Keratinocyte (primary cell): ENCODE results near the gene COL7A1. TPM values are rescaled to one million over a fixed set of nuclear protein-coding genes. Genes with fewer than 3 reads are reported as not detected.

Source experiments
- DNase-seq: peaks from one replicate; pipeline ENCODE4 v3.0.0-alpha.2; 2011; ENCODE audit warnings: low read depth, missing footprints, low spot score
- FAIRE-seq: peaks from 2 replicates; lab custom pipeline; 2011; peaks lifted over from hg19 to GRCh38; lab: Jason Lieb, UNC
- H2AFZ ChIP-seq: 2 replicates; pipeline ENCODE4 v1.6.0; 2012; ENCODE audit warnings: low read length, control low read depth, inconsistent platforms; ENCODE audit not compliant: control insufficient read depth
- H3K27ac ChIP-seq: 2 replicates; pipeline ENCODE4 v1.5.1; 2011; ENCODE audit warnings: low read length; ENCODE audit not compliant: control insufficient read depth, insufficient read depth
- H3K27me3 ChIP-seq: 3 replicates; pipeline ENCODE4 v1.6.0; 2011; ENCODE audit warnings: low read length; ENCODE audit not compliant: control insufficient read depth, insufficient read depth; ENCODE audit errors: extremely low read depth
- H3K36me3 ChIP-seq, 2 experiments: 2 replicates in 1 of 2; 3 replicates in 1 of 2; pipeline ENCODE4 v1.5.1; 2011; ENCODE audit warnings: low read length in 2 of 2, mild to moderate bottlenecking in 1 of 2; ENCODE audit not compliant: control insufficient read depth in 2 of 2, insufficient read depth in 2 of 2; ENCODE audit errors: extremely low read depth in 1 of 2
- H3K4me1 ChIP-seq: 3 replicates; pipeline ENCODE4 v1.5.1; 2011; ENCODE audit warnings: low read length; ENCODE audit not compliant: control insufficient read depth, insufficient read depth; ENCODE audit errors: extremely low read depth
- H3K4me2 ChIP-seq: 3 replicates; pipeline ENCODE4 v1.6.0; 2011; ENCODE audit warnings: low read depth, low read length; ENCODE audit not compliant: control insufficient read depth, insufficient read depth; ENCODE audit errors: extremely low read depth
- H3K4me3 ChIP-seq, 3 experiments: fragments of 200-600 bp in 1 of 3; sonication (generic) in 1 of 3; 2 replicates in 2 of 3; 3 replicates in 1 of 3; pipeline ENCODE4 v1.5.1; 2011 to 2016; ENCODE audit warnings: low read length in 3 of 3, mild to moderate bottlenecking in 3 of 3, control low read depth in 2 of 3, inconsistent platforms in 1 of 3, low read depth in 1 of 3, mixed read lengths in 1 of 3, mixed run types in 1 of 3, moderate library complexity in 1 of 3; ENCODE audit not compliant: control insufficient read depth in 2 of 3, insufficient read depth in 2 of 3; ENCODE audit errors: extremely low read depth in 1 of 3
- H3K79me2 ChIP-seq: 2 replicates; pipeline ENCODE4 v1.6.0; 2012; ENCODE audit warnings: low read length; ENCODE audit not compliant: control insufficient read depth, insufficient read depth
- H3K9ac ChIP-seq: 3 replicates; pipeline ENCODE4 v1.6.0; 2011; ENCODE audit warnings: low read length; ENCODE audit not compliant: control insufficient read depth, insufficient read depth; ENCODE audit errors: extremely low read depth
- H3K9me1 ChIP-seq: 3 replicates; pipeline ENCODE4 v1.6.0; 2011; ENCODE audit warnings: low read length; ENCODE audit not compliant: control insufficient read depth, insufficient read depth; ENCODE audit errors: extremely low read depth
- H3K9me3 ChIP-seq: 2 replicates; pipeline ENCODE4 v1.5.1; 2012; ENCODE audit warnings: low read depth, low read length; ENCODE audit not compliant: control insufficient read depth
- H4K20me1 ChIP-seq: 3 replicates; pipeline ENCODE4 v1.6.0; 2011; ENCODE audit warnings: low read length; ENCODE audit not compliant: control insufficient read depth, insufficient read depth; ENCODE audit errors: extremely low read depth
- CTCF ChIP-seq, 3 experiments: IDR thresholded peaks in 1 of 3; conservative IDR thresholded peaks in 1 of 3; optimal IDR thresholded peaks in 1 of 3; 2 replicates in 2 of 3; 3 replicates in 1 of 3; pipeline versions ENCODE3 to v1.5.1; 2011; ENCODE audit warnings: low read length in 3 of 3, mild to moderate bottlenecking in 3 of 3, moderate library complexity in 2 of 3, control low read depth in 1 of 3, inconsistent platforms in 1 of 3; ENCODE audit not compliant: insufficient read depth in 2 of 3; ENCODE audit errors: extremely low read depth in 1 of 3
- EZH2 ChIP-seq: IDR thresholded peaks from one replicate; pipeline ENCODE4 v1.6.1; 2012; ENCODE audit warnings: inconsistent platforms, mild to moderate bottlenecking, low read length, moderate library complexity
- dilution Hi-C: fragments of 300-500 bp; cut with MboI; formaldehyde crosslinking; loops from one replicate; pipeline ENCODE4 v1.7.0; 2020; ENCODE audit warnings: low sequenced_read_pairs; ENCODE audit not compliant: extremely low pct_ligation_motif_present
- polyA plus RNA-seq, 5 experiments: library from polyadenylated mRNA; depleted of rRNA in 3 of 5; stranded (reverse) in 3 of 5; stranded (forward) in 1 of 5; unstranded in 1 of 5; fragments of >200 nt; gene quantifications; 1 replicate in 1 of 5; 2 replicates in 3 of 5; 3 replicates in 1 of 5; pipeline versions ENCODE4 v1.2.1 to v1.2.3, GENCODE V29; 2011 to 2012; ENCODE audit warnings: missing spikeins in 2 of 5, low read depth in 1 of 5, low replicate concordance in 1 of 5

Gene COL7A1
- polyA plus RNA-seq, 1 donor (not counting 4 experiments of a cell fraction or from before 2014, with no cell fraction given) = 59.4 TPM

GRCh38 chr3:48548729-48549705, 46.1 kb downstream of the COL7A1 start:
- Histone ChIP-seq H3K27me3 (no peaks in the 10 kb centered on the region), H3K36me3 (peaks cover 25 to 35% of the 10 kb centered on the region in 2 experiments), H2AFZ (no peak overlapping the region), H3K9me1 (no peaks in the 10 kb centered on the region), H3K79me2 (no peaks in the 10 kb centered on the region), H3K9ac (no peak overlapping the region), H3K4me2 (no peak overlapping the region), H3K27ac (no peak overlapping the region), H3K4me1 (no peaks in the 10 kb centered on the region), H4K20me1 (no peaks in the 10 kb centered on the region), H3K9me3 (no peaks in the 10 kb centered on the region), H3K4me3 (no peak overlapping the region)
- FAIRE-seq (peak; percentile 73), DNase-seq (no peak)
- TF ChIP-seq EZH2 = no peak
- peak; percentile 95 to 96 (median 96) for TF ChIP-seq CTCF (optimal IDR thresholded peaks at IDR 0.05 in 1 of 3, IDR thresholded peaks at IDR 0.05 in 1 of 3, conservative IDR thresholded peaks at IDR 0.05 in 1 of 3; ENCODE audit: extremely low read depth in 1 of 3, insufficient read depth in 2 of 3, low read length in 3 of 3)
- dilution Hi-C loops = no loop called here

DNA sequence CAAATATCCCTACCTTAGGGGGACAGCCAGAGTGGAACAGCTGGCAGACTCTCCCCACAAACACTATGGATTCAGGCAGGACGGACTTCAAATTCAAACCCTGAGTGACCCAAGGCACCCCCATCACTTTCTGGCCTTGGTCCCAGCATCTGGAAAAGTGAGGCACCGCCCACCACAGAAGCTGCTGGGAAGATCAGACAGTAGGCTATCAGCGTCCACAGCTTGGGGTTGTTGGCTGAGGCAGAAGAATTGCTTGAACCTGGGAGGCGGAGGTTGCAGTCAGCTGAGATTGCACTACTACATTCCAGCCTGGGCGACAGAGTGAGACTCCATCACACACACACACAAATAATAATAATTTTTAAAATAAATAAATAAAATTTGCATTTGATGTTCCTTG, 47.0 kb downstream of the COL7A1 start:
- Histone ChIP-seq H3K9ac (no peak overlapping the region), H3K9me3 (no peaks in the 10 kb centered on the region), H3K79me2 (no peaks in the 10 kb centered on the region), H2AFZ (no peak overlapping the region), H3K27me3 (no peaks in the 10 kb centered on the region), H3K4me2 (no peak overlapping the region), H3K27ac (no peak overlapping the region), H3K4me1 (no peaks in the 10 kb centered on the region), H3K4me3 (no peak overlapping the region), H3K36me3 (peaks cover 26 to 30% of the 10 kb centered on the region in 2 experiments), H4K20me1 (no peaks in the 10 kb centered on the region), H3K9me1 (no peaks in the 10 kb centered on the region)
- FAIRE-seq (no peak), DNase-seq (no peak)
- TF ChIP-seq CTCF (optimal IDR thresholded peaks at IDR 0.05 in 1 of 3, IDR thresholded peaks at IDR 0.05 in 1 of 3, conservative IDR thresholded peaks at IDR 0.05 in 1 of 3; ENCODE audit: extremely low read depth in 1 of 3, insufficient read depth in 2 of 3, low read length in 3 of 3) (no peak), EZH2 (no peak)
- dilution Hi-C loops = no loop called here
